ENCODE results near the gene ITGBL1. TPM values are rescaled to one million over a fixed set of nuclear protein-coding genes. Genes with fewer than 3 reads are reported as not detected.

Gene ITGBL1
- total RNA-seq, 2 experiments from 2014 or later, result not detected

DNA sequence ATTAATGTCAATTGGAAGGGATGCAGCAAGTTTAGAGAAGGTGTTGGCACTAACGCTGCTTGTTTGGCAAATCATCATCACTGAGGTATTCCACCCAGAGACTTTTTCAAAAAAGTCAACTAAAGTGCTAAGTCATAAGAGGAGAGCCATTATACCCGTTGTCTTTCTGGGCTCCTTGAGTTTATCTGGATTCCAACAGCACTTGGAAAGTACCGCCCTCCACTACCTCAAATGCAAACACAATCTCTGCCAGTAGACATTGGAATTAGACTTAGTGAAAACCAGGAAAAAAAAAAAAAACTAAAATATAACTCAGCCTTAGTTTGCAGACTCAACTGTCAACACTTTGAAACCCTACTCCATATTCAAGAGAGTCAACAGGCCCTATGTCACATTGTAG, 266.0 kb downstream of the ITGBL1 start:
- no peaks in the 10 kb centered on the region for H3K27me3 ChIP-seq (ENCODE audit: control insufficient read depth in 1 of 2, insufficient read depth in 2 of 2, low read length in 2 of 2)
- no peak overlapping the region for H3K4me3 ChIP-seq (ENCODE audit: low read length)
- CTCF ChIA-PET, result no interaction called here
- Mint-ChIP-seq H3K27me3 (peaks cover 11% of the 10 kb centered on the region), H3K36me3 (ENCODE audit: low read depth) (no peaks in the 10 kb centered on the region), H3K9me3 (no peaks in the 10 kb centered on the region), H3K4me3 (no peak overlapping the region), H3K4me1 (ENCODE audit: low read depth) (no peaks in the 10 kb centered on the region), H3K27ac (no peak overlapping the region)
- POLR2A ChIA-PET, result no interaction called here
- no peak for ATAC-seq (ENCODE audit: poor library complexity)
- H3K27ac ChIP-seq (ENCODE audit: low read depth in 1 of 2, low read length in 2 of 2), result no peak overlapping the region
- intact Hi-C loops (cut with DNase I, micrococcal nuclease), result no loop called here
- no peaks in the 10 kb centered on the region for H3K4me1 ChIP-seq (ENCODE audit: insufficient read depth, low read length)
- H3K36me3 ChIP-seq (ENCODE audit: insufficient read depth, low read length), result no peaks in the 10 kb centered on the region
- no peak for DNase-seq
- H3K9me3 ChIP-seq (ENCODE audit: control insufficient read depth in 1 of 2, insufficient read depth in 1 of 2, low read length in 2 of 2), result no peaks in the 10 kb centered on the region
- TF ChIP-seq, protein P1, sequence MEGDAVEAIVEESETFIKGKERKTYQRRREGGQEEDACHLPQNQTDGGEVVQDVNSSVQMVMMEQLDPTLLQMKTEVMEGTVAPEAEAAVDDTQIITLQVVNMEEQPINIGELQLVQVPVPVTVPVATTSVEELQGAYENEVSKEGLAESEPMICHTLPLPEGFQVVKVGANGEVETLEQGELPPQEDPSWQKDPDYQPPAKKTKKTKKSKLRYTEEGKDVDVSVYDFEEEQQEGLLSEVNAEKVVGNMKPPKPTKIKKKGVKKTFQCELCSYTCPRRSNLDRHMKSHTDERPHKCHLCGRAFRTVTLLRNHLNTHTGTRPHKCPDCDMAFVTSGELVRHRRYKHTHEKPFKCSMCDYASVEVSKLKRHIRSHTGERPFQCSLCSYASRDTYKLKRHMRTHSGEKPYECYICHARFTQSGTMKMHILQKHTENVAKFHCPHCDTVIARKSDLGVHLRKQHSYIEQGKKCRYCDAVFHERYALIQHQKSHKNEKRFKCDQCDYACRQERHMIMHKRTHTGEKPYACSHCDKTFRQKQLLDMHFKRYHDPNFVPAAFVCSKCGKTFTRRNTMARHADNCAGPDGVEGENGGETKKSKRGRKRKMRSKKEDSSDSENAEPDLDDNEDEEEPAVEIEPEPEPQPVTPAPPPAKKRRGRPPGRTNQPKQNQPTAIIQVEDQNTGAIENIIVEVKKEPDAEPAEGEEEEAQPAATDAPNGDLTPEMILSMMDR (IDR thresholded peaks at IDR 0.05), result no peak

DNA sequence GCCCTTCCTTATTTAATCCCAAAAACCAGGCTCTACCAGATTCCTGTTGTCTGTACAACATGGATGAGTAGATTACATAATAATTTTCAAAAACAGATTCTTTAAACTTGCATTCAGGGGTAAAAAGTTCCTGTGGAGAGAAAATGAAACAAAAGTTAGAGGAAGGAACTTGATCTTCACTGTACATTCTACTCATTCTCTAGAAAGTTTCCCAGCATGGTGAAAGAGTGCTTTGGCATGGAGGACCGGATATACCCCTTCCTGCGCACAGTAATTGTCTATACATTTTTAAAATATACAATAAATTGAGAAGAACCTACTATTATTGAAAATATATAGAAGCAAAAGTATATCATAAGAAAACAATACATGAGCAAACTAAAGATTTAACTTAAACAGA, 274.2 kb downstream of the ITGBL1 start:
- Mint-ChIP-seq H3K27me3 (peaks cover 5% of the 10 kb centered on the region), H3K36me3 (ENCODE audit: low read depth) (no peaks in the 10 kb centered on the region), H3K27ac (no peak overlapping the region), H3K9me3 (no peaks in the 10 kb centered on the region), H3K4me1 (ENCODE audit: low read depth) (no peaks in the 10 kb centered on the region), H3K4me3 (no peak overlapping the region)
- no peak for ATAC-seq (ENCODE audit: poor library complexity)
- intact Hi-C loops (cut with DNase I, micrococcal nuclease), result no loop called here
- no peak overlapping the region for H3K27ac ChIP-seq (ENCODE audit: low read depth in 1 of 2, low read length in 2 of 2)
- CTCF ChIA-PET, result no interaction called here
- H3K36me3 ChIP-seq (ENCODE audit: insufficient read depth, low read length), result no peaks in the 10 kb centered on the region
- TF ChIP-seq, protein P1 (IDR thresholded peaks at IDR 0.05), result no peak
- no peaks in the 10 kb centered on the region for H3K9me3 ChIP-seq (ENCODE audit: control insufficient read depth in 1 of 2, insufficient read depth in 1 of 2, low read length in 2 of 2)
- no peak overlapping the region for H3K4me3 ChIP-seq (ENCODE audit: low read length)
- H3K4me1 ChIP-seq (ENCODE audit: insufficient read depth, low read length), result no peaks in the 10 kb centered on the region
- no peak for DNase-seq
- POLR2A ChIA-PET, result no interaction called here
- no peaks in the 10 kb centered on the region for H3K27me3 ChIP-seq (ENCODE audit: control insufficient read depth in 1 of 2, insufficient read depth in 2 of 2, low read length in 2 of 2)

DNA sequence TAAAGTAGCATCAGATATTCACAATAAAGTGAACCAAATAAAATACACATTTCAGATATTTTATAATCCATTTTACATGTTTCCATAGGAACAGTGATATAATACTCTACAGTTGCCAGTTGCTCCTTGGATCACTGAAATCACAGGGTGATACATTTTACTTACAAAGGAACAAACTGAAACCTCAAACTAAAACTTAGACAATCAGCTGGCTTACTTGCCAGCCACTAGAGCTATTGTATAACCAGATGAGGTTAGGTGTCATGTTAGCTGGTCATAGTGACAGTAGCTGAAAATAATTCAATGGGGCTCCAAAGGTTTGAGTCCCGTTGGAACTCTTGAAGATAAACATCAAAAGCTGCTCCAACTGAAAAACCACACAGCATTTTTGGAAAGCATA, 274.6 kb downstream of the ITGBL1 start:
- no peaks in the 10 kb centered on the region for H3K9me3 ChIP-seq (ENCODE audit: control insufficient read depth in 1 of 2, insufficient read depth in 1 of 2, low read length in 2 of 2)
- POLR2A ChIA-PET, result no interaction called here
- H3K4me1 ChIP-seq (ENCODE audit: insufficient read depth, low read length), result no peaks in the 10 kb centered on the region
- Mint-ChIP-seq H3K27ac (no peak overlapping the region), H3K4me3 (no peak overlapping the region), H3K27me3 (peaks cover 5% of the 10 kb centered on the region), H3K4me1 (ENCODE audit: low read depth) (no peaks in the 10 kb centered on the region), H3K36me3 (ENCODE audit: low read depth) (no peaks in the 10 kb centered on the region), H3K9me3 (no peaks in the 10 kb centered on the region)
- H3K27me3 ChIP-seq (ENCODE audit: control insufficient read depth in 1 of 2, insufficient read depth in 2 of 2, low read length in 2 of 2), result no peaks in the 10 kb centered on the region
- no peak overlapping the region for H3K4me3 ChIP-seq (ENCODE audit: low read length)
- TF ChIP-seq, protein P1 (IDR thresholded peaks at IDR 0.05), result no peak
- intact Hi-C loops (cut with DNase I, micrococcal nuclease), result no loop called here
- DNase-seq, result no peak
- CTCF ChIA-PET, result no interaction called here
- no peak overlapping the region for H3K27ac ChIP-seq (ENCODE audit: low read depth in 1 of 2, low read length in 2 of 2)
- ATAC-seq (ENCODE audit: poor library complexity), result no peak
- H3K36me3 ChIP-seq (ENCODE audit: insufficient read depth, low read length), result no peaks in the 10 kb centered on the region
